ENCODE data around the gene ABCA5.
"Not testable (repeated sequence)": the region's sequence is repeated elsewhere in the genome, so short reads cannot be mapped to it uniquely, and the experiment has no call there.

The ABCA5 gene

DNA sequence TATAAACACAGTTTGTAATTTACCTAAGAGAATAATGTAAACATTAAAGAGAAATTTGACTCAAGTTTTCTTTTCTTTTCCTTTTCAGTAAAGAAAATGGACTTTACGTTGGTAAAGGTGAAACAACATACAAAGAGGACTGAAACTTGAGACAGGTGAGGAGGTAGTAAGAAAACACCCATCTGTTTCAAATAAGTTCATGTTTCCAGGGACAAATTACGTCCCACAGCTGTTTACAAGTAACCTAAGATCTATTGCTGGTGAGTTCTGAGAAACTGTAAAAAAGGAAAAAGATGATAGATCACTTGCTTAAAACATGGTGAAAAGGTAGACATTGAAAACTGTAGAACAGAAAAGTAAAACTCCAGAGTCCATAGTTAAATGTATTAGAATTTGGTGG lies 4.8 kb upstream of the ABCA5 start:
- no peak for DNase-seq (ENCODE audit: low read depth)

DNA sequence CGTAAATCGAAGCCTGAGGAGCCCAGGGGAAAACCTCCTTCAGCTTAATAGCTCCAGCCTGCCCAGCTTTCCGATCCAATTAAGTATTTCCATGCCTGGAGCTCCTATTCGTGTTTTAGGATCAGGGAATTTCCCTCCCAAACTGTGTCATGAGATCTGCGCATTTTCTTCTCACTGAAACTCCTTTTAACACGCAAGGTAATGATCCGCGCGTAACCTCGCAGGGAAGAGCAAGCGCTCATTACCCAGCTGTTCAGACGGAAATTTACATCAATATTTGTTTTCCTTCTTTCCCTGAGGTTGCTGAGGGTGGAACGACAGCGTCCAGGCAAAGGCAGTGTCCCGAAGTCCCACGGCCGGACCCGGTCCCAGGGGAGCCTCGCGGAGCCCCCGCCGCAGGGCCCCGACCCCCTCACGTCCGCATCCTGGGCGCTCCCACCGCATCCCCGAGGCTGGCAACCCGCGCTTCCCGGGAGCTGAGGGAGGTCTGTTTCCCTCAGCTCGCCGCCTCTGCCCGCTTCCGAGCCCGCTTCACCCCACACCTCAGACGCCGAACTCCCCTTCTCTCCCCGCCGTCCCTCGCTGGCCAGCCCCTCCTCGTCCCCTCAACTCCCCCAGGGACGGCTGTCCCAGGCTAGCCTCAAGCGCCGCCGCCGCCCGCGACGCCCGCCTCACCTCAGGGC lies 415 bp downstream of the ABCA5 start:
- peak; percentile 1 for DNase-seq (ENCODE audit: low read depth)

DNA sequence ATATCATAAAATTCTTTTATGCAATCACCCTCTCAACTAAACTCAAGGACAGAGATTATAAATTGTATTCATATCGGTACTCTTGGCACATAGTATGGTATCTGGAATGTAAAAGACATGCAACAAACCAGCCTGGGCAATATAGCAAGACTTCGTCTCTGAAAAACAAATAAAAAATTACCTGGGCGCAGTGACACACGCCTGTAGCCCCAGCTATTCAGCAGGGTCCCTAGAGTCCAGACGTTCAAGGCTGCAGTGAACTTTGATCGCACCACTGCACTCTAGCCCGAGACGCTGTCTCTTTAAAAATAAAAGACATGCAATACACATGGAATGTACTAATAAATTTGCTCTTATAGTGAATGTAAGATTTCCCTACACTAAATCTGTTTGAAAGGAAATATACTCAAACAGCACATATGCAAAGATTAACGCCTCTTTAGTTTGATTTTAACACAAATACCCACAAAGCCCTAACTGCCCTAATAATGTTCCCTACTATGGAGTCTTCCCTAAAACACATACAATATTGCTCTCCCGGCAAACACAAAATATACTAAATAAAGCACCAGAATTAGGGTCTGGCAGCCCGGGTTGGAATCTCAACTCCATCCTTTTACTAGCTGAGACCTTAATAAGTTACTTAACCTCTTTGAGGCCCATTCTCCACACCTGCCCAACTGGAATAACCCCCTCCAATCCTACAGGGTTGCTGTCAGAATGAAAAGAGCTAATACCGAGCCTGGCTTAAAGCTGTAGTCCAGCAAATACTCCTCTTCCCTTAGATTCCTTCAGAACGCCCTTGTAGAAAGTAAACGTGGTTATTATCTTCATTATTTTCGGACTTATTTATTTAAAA lies 1.2 kb downstream of the ABCA5 start:
- DNase-seq (ENCODE audit: low read depth): no peak

DNA sequence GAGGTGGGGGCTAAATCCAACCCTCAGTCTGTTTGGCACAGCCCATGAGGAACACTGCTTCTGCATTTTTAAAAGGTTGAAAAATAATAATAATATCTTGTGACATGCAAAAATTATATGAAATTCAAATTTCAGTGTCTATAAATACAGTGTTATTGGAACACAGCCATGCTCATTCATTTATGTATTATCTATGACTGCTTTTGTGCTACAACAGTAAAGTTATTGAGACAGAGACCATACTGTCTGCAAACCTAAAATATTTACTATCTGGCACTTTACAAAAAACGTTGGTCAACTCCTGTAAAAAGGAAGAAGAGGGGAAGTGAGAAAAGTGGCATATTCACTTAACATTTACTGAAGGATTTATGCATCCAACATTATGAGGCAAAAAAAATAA lies 3.1 kb downstream of the ABCA5 start:
- DNase-seq (ENCODE audit: low read depth): no peak

DNA sequence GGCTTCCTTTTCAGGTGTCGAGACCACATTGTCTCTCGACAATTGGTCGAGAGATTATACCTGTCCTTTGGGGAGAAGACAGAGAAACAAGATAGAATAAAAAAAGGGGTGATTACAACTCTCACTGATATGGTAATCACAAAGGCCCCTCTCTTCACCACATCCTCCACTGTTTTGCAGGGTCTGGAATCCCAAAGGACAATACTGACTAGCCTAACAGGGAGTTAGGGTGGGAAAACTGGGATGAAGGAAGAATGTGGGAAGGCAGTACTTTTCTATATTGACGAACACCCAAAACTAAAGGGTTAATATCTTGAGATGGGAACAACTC lies 6.1 kb downstream of the ABCA5 start:
- no peak for DNase-seq (ENCODE audit: low read depth)

DNA sequence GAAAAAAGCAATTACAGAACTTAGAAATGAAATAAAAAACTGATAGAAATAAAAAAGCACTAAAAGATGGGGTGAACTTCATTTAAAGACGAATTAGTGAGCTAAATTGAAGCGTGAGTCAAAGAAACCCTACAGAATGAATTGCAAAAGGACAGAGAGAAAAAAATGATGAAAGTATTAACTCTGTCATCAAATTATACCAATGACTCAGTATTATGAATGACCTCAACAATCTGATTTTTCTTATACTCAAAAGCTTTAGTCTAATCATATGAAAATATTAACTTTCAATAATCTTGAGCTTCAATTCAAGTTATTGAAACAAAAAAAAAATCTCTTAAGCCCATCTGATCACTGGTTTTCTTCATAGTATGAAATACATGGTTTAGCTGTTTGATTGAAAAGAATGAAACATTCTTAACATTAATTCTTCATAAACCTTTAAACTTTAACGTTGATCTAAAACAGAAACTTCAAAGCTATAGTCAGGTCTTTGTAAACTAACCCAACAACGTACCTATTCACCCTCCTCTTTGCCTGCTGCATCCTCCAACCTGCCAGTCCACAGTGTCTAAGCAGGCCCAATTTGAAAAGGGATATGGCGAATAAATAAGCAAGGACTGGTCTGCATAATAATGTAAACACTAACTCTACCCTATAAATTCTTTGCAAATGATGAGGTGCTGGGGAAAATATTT lies 6.6 kb downstream of the ABCA5 start:
- no peak for DNase-seq (ENCODE audit: low read depth)

DNA sequence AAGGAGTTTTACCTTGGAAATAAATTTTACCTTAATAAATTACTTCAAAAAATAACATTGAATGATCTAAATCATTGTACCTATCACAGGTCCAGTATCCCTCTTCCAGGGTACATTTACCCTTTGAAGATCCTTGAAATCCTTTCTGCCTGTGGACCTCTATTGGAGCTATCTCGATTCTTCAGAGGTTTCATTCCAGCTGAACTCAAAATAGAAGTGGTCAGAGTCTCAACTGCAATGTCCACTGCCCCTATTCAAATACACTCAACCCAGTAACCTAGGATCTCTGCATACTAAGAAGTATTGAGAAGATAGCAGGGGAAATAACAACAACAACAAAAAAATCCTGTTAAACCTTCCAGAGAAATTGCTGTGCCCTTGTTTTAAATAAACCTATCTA lies 9.3 kb downstream of the ABCA5 start:
- no peak for DNase-seq (ENCODE audit: low read depth)

DNA sequence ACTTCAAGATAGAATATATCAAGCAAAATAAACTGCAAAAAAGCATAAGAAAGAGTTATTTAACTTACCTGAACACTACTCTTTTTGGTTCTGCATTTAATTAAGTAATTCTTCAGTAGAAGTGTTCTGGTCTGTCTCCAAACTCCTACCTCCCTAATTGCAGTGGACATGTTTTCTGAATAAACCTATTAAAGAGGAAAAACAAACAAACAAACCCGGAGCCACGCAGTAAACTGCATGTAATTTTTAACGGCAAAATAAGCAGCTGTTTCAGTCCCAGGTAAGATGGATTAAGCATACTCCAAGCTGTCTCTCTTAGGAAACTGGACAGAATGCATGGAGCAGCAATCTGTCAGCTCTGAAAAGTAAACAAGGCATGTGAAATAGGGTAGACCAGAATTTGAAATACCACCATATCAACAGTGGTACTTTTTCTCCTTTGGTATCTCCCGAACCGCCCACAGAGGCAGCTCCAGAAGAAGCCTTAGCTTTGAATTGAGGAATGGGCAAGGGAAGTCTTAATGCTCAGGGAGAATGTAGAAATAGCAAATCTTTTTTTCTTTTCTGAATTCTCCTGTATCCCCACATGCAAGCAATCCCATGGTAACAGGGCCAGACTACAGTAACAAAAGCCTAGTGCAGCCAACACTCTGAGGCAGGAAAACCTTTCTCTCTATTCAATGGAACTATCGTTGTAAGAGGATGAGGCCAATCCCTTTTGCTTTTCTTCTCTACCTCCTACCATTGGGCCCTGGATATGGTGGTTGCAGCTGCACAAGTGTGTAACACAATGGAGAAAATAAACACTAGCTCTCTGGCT lies 12.5 kb downstream of the ABCA5 start:
- DNase-seq (ENCODE audit: low read depth): no peak

DNA sequence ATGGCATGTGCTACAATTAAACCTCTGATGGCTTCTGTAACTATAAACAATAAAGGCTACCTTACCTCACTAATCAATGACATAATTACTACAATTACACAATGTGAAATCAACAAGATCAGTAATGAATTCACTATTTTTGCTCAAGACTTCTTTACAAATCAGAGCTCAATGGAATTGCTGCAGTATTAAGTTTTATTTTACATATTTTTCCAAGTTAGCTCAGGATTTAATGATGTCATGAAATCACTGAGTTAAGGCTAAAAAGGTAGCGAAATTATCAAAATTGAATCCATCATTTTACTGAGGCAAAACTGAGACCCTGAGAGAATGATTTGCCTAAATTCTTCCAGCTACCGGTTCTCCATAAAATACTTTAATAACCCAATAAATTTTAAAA lies 21.8 kb downstream of the ABCA5 start:
- no peak for DNase-seq (ENCODE audit: low read depth)

DNA sequence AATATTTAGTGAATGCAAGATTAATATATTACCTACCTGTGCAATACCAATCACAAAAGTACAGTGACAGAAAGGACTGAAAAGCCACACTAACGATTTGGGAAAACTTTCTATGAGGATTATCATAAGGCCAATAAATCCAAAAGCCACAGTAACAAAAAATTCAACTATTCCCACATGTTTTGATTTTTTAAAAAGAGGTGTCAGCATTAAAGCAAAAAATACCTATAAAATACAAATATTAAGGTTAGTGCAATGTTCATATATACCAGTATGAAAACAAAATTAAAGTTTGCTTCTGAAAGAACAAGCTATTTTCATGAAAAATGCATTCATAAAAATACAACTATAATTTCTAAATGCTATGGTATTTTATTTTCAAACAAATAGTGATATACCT lies 24.3 kb downstream of the ABCA5 start:
- DNase-seq (ENCODE audit: low read depth): no peak

DNA sequence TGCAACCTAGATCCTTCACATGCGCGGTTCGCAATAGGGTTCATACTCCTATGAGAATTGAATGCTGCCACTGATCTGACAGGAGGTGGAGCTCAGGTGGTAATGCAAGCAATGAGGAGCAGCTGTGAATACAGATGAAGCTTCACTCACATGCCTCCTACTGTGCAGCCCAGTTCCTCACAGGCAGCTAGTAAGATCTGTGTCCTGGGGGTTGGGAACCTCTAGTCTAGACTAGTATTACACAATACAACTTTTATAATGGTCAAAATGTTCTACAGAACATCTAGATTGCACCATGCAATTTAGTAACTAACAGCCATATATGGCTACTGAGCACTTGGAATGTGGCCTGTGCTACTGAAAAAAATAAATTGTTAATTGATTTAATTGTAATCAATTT lies 26.7 kb downstream of the ABCA5 start:
- DNase-seq (ENCODE audit: low read depth): no peak

DNA sequence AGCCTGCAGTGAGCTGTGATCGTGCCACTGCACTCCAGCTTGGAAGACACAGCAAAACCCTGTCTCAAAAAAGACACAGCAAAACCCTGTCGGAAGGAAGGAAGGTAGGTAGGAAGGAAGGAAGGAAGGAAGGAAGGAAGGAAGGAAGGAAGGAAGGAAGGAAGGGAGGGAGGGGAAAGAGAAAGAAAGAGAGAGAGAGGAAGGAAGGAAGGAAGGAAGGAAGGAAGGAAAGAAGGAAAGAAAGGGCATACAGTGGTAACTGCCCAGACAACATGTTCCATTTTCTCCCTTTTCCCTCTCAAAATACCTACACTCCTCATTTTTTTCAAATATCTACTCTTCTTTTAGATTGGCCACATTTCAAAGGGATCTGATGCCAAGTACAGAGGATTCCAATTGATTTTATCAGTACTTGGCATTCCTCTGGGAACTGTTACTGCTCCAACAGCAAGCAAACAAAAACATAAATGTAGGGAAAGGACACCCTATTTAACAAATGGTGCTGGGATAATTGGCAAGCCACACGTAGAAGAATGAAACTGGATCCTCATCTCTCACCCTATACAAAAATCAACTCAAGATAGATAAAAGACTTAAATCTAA lies 28.7 kb downstream of the ABCA5 start:
- not testable (repeated sequence) for DNase-seq (ENCODE audit: low read depth)

DNA sequence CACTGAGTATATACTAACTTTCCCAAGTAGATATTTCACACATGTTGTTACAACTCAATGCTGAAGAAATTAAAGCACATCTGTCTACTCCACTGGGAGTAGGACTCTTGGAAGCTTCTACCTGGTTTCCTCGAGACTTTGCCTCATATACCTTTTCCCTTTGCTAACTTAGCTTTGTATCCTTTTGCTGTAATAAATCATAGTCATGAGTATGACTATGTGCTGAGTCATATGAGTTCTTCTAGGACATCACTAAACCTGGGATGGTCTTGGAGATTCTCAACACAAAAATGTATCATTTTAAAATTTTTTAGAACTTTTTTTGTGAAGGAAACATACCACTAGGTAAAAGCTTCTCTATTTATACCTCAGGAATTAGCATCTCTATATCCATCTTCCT lies 39.8 kb downstream of the ABCA5 start:
- no peak for DNase-seq (ENCODE audit: low read depth)

DNA sequence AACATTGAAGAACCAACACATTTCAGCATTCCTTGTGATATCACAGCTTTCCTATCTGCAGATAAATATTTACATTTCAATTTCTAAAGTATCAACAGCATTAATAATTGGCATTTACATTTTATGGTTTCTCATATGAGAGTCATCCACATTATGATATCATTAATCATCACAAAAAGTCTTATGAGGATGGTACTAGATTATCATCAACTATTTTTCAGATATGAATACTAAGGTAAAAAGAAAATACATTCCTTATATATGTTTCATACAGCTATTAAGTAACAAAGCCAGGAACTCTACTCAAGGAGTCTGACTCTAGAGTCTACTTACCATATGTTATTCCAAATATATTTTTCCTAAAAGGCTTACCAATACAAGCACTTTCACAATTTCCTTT lies 40.7 kb downstream of the ABCA5 start:
- DNase-seq (ENCODE audit: low read depth): no peak

DNA sequence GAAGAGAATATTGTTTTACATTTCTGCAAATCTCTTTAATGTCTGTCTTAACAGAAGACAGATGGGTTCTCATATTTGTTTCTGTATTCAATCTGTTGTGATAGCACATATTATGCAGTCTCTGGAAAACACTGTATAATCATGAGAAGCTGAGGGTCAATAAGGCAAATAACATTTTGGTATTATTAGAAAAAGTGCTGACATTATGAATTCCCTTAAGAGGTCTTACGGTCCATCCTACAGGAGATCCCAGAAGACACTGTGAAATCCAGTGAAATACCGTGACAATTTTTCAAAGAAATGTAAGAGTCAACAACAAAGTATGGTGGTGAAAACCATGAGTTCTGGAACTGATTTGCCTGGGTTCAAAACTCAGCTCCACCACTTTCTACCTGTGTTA lies 42.3 kb downstream of the ABCA5 start:
- no peak for DNase-seq (ENCODE audit: low read depth)

DNA sequence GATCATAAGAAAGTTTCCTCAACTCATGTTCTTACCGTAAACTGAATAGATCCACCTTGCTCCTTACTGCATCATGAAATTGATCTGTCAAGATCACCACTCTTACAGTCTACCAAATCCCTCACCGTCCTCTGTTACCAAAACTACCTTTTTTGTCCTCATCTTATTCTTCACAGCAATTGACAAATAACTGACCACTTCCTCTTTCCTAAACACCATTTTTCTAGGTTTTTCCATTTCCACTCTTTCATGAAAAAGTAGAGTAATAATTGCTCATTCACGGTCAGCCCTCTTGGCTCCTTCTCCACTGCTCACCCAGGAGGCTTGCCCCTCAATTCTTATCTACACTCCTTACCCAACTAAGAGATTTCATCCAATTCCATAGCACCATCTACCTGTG lies 44.9 kb downstream of the ABCA5 start:
- DNase-seq (ENCODE audit: low read depth): no peak

DNA sequence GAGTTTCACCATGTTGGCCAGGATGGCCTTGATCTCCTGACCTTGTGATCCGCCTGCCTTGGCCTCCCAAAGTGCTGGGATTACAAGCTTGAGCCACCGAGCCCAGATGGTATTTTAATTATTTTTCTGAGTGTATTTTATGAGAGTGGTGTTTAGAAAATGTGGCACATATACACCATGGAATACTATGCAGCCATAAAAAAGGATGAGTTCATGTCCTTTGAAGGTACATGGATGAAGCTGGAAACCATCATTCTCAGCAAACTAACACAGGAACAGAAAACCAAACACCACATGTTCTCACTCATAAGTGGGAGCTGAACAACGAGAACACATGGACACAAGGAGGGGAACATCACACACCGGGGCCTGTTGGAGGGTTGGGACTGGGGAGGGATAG lies 50.7 kb downstream of the ABCA5 start:
- DNase-seq (ENCODE audit: low read depth): not testable (repeated sequence)

DNA sequence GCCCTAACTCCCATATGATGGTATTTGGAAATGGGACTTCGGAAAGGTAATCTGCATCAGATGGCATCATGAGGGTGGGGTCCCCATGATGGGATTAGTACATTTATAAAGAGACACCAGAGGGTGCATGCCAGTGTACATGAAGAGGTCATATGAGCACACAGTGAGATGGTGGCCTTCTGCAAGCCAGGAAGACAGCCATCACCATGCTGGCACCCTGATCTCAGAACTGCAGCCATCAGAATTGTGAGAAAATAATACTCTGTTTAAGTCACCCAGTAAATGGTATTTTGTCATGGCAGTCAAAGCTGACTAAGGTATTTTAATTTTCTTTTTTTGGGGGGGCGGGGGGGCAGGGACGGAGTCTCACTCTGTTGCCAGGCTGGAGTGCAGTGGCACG lies 51.2 kb downstream of the ABCA5 start:
- DNase-seq (ENCODE audit: low read depth): no peak

DNA sequence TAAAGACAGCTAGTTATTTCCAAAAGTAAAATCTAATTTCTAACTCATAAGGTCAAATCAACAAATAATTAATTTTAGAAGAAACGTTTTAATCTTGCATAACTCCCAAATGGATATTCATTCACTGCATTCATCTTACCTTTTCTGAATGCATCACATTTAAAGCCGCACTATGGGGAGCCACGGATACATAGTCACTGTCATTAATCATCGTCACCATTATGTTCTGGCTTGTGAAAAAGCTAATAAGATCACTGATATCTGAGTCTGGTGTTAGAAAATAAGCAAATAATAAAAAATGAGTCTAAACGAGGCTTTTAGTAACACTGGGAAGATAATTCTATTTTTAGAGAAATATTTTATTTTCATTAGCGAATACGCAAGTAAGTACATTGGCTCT lies 55.9 kb downstream of the ABCA5 start:
- DNase-seq (ENCODE audit: low read depth): no peak

DNA sequence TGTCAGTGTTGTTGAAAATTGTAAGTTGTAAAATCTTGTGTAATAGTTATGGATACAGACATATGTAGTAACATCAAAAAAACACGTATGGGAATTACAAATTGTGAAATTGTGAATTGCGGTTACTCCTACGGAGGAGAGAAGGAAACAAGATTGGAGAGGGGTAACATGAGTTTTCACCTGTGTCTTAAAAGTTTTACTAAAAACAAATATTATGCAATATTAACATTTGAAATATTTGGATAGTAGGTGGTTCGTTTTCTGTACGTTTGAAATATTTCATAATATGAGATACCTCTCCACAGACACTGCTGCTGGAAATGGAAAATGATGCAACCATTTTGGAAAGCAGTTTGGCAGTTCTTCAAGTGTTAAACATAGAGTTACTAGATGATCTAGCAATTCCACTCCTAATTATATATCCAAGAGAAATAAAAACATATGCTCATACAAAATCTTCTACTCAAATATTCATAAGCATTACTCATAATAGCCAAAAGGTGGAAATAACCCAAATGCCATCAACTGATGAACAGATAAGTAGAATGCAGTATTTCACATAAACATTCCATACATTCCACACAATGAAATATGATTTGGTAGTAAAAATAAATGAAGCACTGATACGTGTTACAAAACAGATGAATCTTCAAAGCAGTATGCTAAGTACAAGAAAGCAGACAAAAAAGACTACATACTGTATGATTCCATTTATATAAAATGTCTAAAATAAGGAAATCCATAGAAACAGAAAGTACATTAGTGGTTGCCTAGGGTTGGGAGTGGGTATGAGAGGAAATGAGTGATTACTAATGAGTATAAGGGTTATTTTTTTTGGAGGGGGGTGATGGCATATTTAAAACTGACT lies 57.6 kb downstream of the ABCA5 start:
- no peak for DNase-seq (ENCODE audit: low read depth)

DNA sequence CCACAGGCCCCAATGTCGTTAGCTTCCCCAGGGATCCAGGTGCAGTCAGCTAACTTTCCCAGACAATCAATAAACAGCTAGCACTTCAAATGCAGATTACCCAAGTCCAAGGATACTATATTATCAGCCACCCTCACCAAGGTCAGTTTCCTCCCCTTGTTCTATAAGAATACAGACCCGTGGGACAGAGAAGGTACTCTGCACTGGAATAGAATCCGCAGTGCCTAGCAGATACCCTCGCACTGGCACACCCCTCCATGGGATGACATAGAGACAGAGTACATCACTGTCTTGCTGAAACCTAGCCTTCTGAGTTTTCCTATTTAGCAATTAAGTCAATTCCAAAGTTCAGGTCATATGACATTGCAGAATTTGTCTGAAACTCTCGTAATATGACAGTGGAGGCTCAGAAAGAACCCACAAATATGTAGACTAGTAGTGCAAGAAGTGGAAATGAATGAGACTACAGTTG lies 58.4 kb downstream of the ABCA5 start:
- no peak for DNase-seq (ENCODE audit: low read depth)

Data from stimulated activated CD8-positive, alpha-beta memory T cell treated with anti-CD3 and anti-CD28 coated beads, Interleukin-12 subunit alpha, Interleukin-12 subunit beta, amount 100 ng/mL, for 1 hour (primary cell).